ENCODE data around the gene CAMK2D.

DNA sequence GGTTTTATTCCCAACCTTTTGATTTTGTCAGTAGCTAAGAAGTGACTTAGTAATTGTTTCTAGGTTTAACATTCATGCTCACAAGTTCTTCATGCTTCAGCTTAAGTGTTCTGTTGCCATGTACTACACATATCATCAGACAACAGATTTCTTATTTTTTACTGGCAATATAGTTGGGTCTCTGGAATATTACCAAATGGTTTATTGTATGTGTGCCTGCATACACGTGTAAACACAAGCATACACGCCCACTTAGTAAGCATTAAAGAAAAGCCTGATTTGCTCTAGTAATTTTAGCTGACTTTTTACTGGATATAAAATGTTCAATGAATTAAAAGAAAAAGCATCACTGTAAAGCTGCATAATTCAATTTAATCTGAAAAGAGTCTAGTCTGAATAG lies 199.8 kb downstream of the CAMK2D start:
- TF ChIP-seq POLR2A (IDR thresholded peaks at IDR 0.05; ENCODE audit: low read length) = no peak
- no peak for TF ChIP-seq GATA1 (IDR thresholded peaks at IDR 0.05; ENCODE audit: low read depth, low read length)

All from erythroblast (primary cell).